ENCODE results near the gene ZBTB7A.

The ZBTB7A gene

GRCh38 chr19:4093643-4094175, 27.0 kb upstream of the ZBTB7A start:
- FAIRE-seq: no peak

GRCh38 chr19:4090356-4091220, 23.9 kb upstream of the ZBTB7A start:
- no peak for FAIRE-seq

GRCh38 chr19:4089946-4090345, 23.2 kb upstream of the ZBTB7A start:
- FAIRE-seq: no peak

- FAIRE-seq: no peak
These were observed 22.8 kb upstream of the ZBTB7A start for GRCh38 chr19:4089400-4089908.

- FAIRE-seq: no peak
These were observed 22.3 kb upstream of the ZBTB7A start for GRCh38 chr19:4088975-4089374.

GRCh38 chr19:4087787-4088679, 21.3 kb upstream of the ZBTB7A start:
- FAIRE-seq: no peak

- no peak for FAIRE-seq
These were observed 19.7 kb upstream of the ZBTB7A start for GRCh38 chr19:4086411-4086867.

GRCh38 chr19:4084547-4084877, 17.8 kb upstream of the ZBTB7A start:
- no peak for FAIRE-seq

- no peak for FAIRE-seq
These were observed 17.2 kb upstream of the ZBTB7A start for GRCh38 chr19:4083677-4084546.

- FAIRE-seq: no peak
These were observed 15.5 kb upstream of the ZBTB7A start for GRCh38 chr19:4082172-4082571.

- FAIRE-seq: no peak
These were observed 14.9 kb upstream of the ZBTB7A start for GRCh38 chr19:4081441-4082129.

GRCh38 chr19:4080473-4080872, 13.8 kb upstream of the ZBTB7A start:
- FAIRE-seq: no peak

- FAIRE-seq: no peak
These were observed 11.3 kb upstream of the ZBTB7A start for GRCh38 chr19:4077800-4078684.

GRCh38 chr19:4077007-4077374, 10.3 kb upstream of the ZBTB7A start:
- no peak for FAIRE-seq

GRCh38 chr19:4075373-4075772, 8.7 kb upstream of the ZBTB7A start:
- FAIRE-seq: no peak

- no peak for FAIRE-seq
These were observed 4.9 kb upstream of the ZBTB7A start for GRCh38 chr19:4071610-4072009.

GRCh38 chr19:4069331-4069959, 2.7 kb upstream of the ZBTB7A start:
- no peak for FAIRE-seq

GRCh38 chr19:4068047-4068966, 1.6 kb upstream of the ZBTB7A start:
- no peak for FAIRE-seq

All from colon (tissue), 2 donors.